Measurements from ENCODE around the gene VPS35. TPM values are rescaled to one million over a fixed set of nuclear protein-coding genes. Genes with fewer than 3 reads are reported as not detected.

The VPS35 gene
- total RNA-seq, 4 donors from 2014 or later, result 48.1 to 96.2 (median 56.1) TPM

GRCh38 chr16:46621934-46622676 lies 66.9 kb downstream of the VPS35 start:
- no peak for TF ChIP-seq POLR2A (IDR thresholded peaks at IDR 0.05)
- no peak for TF ChIP-seq CTCF (IDR thresholded peaks at IDR 0.05)
- no peaks in the 10 kb centered on the region for H3K36me3 ChIP-seq
- no peaks in the 10 kb centered on the region for H3K27me3 ChIP-seq
- no peaks in the 10 kb centered on the region for H3K9me3 ChIP-seq
- peaks cover 0 to 4% (median 0%) of the 10 kb centered on the region in 4 donors for H3K4me1 ChIP-seq
- H3K27ac ChIP-seq, result no peak overlapping the region
- DNase-seq, result no peak
- H3K4me3 ChIP-seq, result no peak overlapping the region

- Histone ChIP-seq H3K36me3 (no peaks in the 10 kb centered on the region), H3K9me3 (no peaks in the 10 kb centered on the region), H3K27me3 (no peaks in the 10 kb centered on the region), H3K4me3 (peak within 1 kb of the TSS; percentile 45 to 77 (median 64)), H3K27ac (no peak within 1 kb of the TSS), H3K4me1 (peaks cover 0 to 4% (median 0%) of the 10 kb centered on the region in 4 donors)
- TF ChIP-seq POLR2A (IDR thresholded peaks at IDR 0.05), result no peak
- TF ChIP-seq CTCF (IDR thresholded peaks at IDR 0.05), result no peak
- peak; percentile 82 to 89 (median 86) for DNase-seq
Measured at GRCh38 chr16:46621006-46621933, 67.7 kb downstream of the VPS35 start, which contains the start of gene SHCBP1. SHCBP1 (minus strand) TSS chr16:46621379; CDS start chr16:46621359, 20 bp downstream.

- Histone ChIP-seq H3K4me3 (peak overlapping the region; percentile 45 to 77 (median 64)), H3K9me3 (no peaks in the 10 kb centered on the region), H3K4me1 (peaks cover 0 to 4% (median 0%) of the 10 kb centered on the region in 4 donors), H3K27me3 (no peaks in the 10 kb centered on the region), H3K36me3 (no peaks in the 10 kb centered on the region), H3K27ac (no peak overlapping the region)
- TF ChIP-seq POLR2A (IDR thresholded peaks at IDR 0.05) (no peak), CTCF (IDR thresholded peaks at IDR 0.05) (no peak)
- DNase-seq, result no peak
Measured at GRCh38 chr16:46620266-46621005, 68.5 kb downstream of the VPS35 start.

- no peak for DNase-seq
- no peaks in the 10 kb centered on the region for H3K27me3 ChIP-seq
- H3K27ac ChIP-seq, result no peak overlapping the region
- TF ChIP-seq POLR2A (IDR thresholded peaks at IDR 0.05), result no peak
- TF ChIP-seq CTCF (IDR thresholded peaks at IDR 0.05), result no peak
- H3K36me3 ChIP-seq, result no peaks in the 10 kb centered on the region
- H3K9me3 ChIP-seq, result no peaks in the 10 kb centered on the region
- no peak overlapping the region for H3K4me3 ChIP-seq
- H3K4me1 ChIP-seq, result peaks cover 0 to 4% (median 0%) of the 10 kb centered on the region in 4 donors
Measured at GRCh38 chr16:46618516-46618915, 70.5 kb downstream of the VPS35 start.

GRCh38 chr16:46614006-46614405 lies 75.0 kb downstream of the VPS35 start:
- no peaks in the 10 kb centered on the region for H3K27me3 ChIP-seq
- H3K27ac ChIP-seq, result no peak overlapping the region
- no peaks in the 10 kb centered on the region for H3K4me1 ChIP-seq
- no peaks in the 10 kb centered on the region for H3K9me3 ChIP-seq
- TF ChIP-seq POLR2A (IDR thresholded peaks at IDR 0.05), result no peak
- TF ChIP-seq CTCF (IDR thresholded peaks at IDR 0.05), result no peak
- DNase-seq, result no peak
- no peaks in the 10 kb centered on the region for H3K36me3 ChIP-seq
- no peak overlapping the region for H3K4me3 ChIP-seq
